GM23248 (cell line): ENCODE data around the gene POU2AF1. TPM values are rescaled to one million over a fixed set of nuclear protein-coding genes. Genes with fewer than 3 reads are reported as not detected.

Experiments
- DNase-seq: peaks from one replicate; pipeline ENCODE4 v3.0.0-alpha.2; 2015
- H2AFZ ChIP-seq: fragments of 200-600 bp; sonication (generic); 2 replicates; pipeline ENCODE4 v1.6.1; 2016; ENCODE audit warnings: antibody characterized with exemption
- H3F3A ChIP-seq: fragments of 200-600 bp; sonication (generic); 2 replicates; pipeline ENCODE4 v1.6.1; 2016; ENCODE audit warnings: mild to moderate bottlenecking, antibody characterized with exemption, mixed run types; ENCODE audit not compliant: insufficient read depth
- H3K27ac ChIP-seq: fragments of 200-600 bp; sonication (generic); 2 replicates; pipeline ENCODE4 v1.5.1; 2016; ENCODE audit warnings: mild to moderate bottlenecking
- H3K27me3 ChIP-seq: fragments of 200-600 bp; sonication (generic); replicated peaks from 2 replicates; pipeline ENCODE4 v1.6.1; 2016; ENCODE audit warnings: mild to moderate bottlenecking; ENCODE audit not compliant: insufficient read depth
- H3K36me3 ChIP-seq: fragments of 200-600 bp; sonication (generic); 2 replicates; pipeline ENCODE4 v1.6.1; 2016; ENCODE audit warnings: low read depth, mild to moderate bottlenecking
- H3K4me1 ChIP-seq: fragments of 200-600 bp; sonication (generic); 2 replicates; pipeline ENCODE4 v1.6.1; 2016; ENCODE audit warnings: mild to moderate bottlenecking; ENCODE audit not compliant: insufficient read depth
- H3K4me2 ChIP-seq: fragments of 200-600 bp; sonication (generic); one replicate; pipeline ENCODE4 v1.6.1; 2016; ENCODE audit warnings: mild to moderate bottlenecking; ENCODE audit not compliant: unreplicated experiment
- H3K4me3 ChIP-seq: fragments of 200-600 bp; sonication (generic); 2 replicates; pipeline ENCODE4 v1.5.1; 2016; ENCODE audit warnings: mild to moderate bottlenecking
- H3K79me2 ChIP-seq: fragments of 200-600 bp; sonication (generic); 2 replicates; pipeline ENCODE4 v1.6.1; 2016; ENCODE audit warnings: mild to moderate bottlenecking; ENCODE audit not compliant: insufficient read depth
- H3K9ac ChIP-seq: fragments of 200-600 bp; sonication (generic); 2 replicates; pipeline ENCODE4 v1.6.1; 2016; ENCODE audit warnings: mild to moderate bottlenecking
- H3K9me2 ChIP-seq: fragments of 200-600 bp; sonication (generic); 2 replicates; pipeline ENCODE4 v1.6.1; 2016; ENCODE audit warnings: mixed run types, mild to moderate bottlenecking, moderate library complexity; ENCODE audit not compliant: insufficient read depth
- H3K9me3 ChIP-seq: fragments of 200-600 bp; sonication (generic); one replicate; pipeline ENCODE4 v1.6.1; 2017; ENCODE audit warnings: low read depth
- H4K20me1 ChIP-seq: fragments of 200-600 bp; sonication (generic); 2 replicates; pipeline ENCODE4 v1.6.0; 2016; ENCODE audit not compliant: insufficient read depth
- EZH2 ChIP-seq: fragments of 200-600 bp; sonication (generic); IDR thresholded peaks from 2 replicates; pipeline ENCODE4 v1.6.1; 2018; ENCODE audit warnings: antibody characterized with exemption, mild to moderate bottlenecking; ENCODE audit not compliant: insufficient read depth, poor library complexity, severe bottlenecking
- EZH2phosphoT487 ChIP-seq: fragments of 200-600 bp; sonication (generic); IDR thresholded peaks from 2 replicates; pipeline ENCODE4 v1.6.1; 2018; ENCODE audit warnings: antibody characterized with exemption, moderate library complexity, mild to moderate bottlenecking, low read depth; ENCODE audit not compliant: insufficient read depth
- WGBS, 2 experiments: methylation state at CpG; one replicate each; pipeline ENCODE4 v1.1.6; 2015 to 2017; ENCODE audit warnings: low lambda C conversion rate in 2 of 2, low coverage in 1 of 2; ENCODE audit errors: missing lambda C conversion rate in 2 of 2; 5-methylcytosine and 5-hydroxymethylcytosine counted together
- in situ Hi-C: fragments of 300-500 bp; cut with MboI; formaldehyde crosslinking; loops from 2 replicates; pipeline ENCODE4 v1.15.0; 2020
- polyA plus RNA-seq: library from polyadenylated mRNA; unstranded; fragments of >200 nt; fragmentation: Nextera tagmentation; extraction: Ambion mirVana; gene quantifications from 2 replicates; pipeline ENCODE4 v1.2.1, GENCODE V29; 2016
- total RNA-seq: library from RNA; depleted of rRNA; stranded (reverse); fragments of >200 nt; shearing (Covaris generic); gene quantifications from 2 replicates; pipeline ENCODE4 v1.2.3, GENCODE V29; 2014

POU2AF1 gene
- total and polyA plus RNA-seq, 2 experiments from 2014 or later = 0.11 to 0.16 TPM

GRCh38 chr11:111419181-111419580, 40.1 kb upstream of the POU2AF1 start:
- no peak for DNase-seq
- Histone ChIP-seq H3K79me2 (no peaks in the 10 kb centered on the region), H3K27me3 (peaks cover 19% of the 10 kb centered on the region; the same call in 1 of the 2 replicates), H3K4me3 (no peak overlapping the region), H3K9me3 (no peaks in the 10 kb centered on the region), H3K36me3 (no peaks in the 10 kb centered on the region), H3F3A (no peaks in the 10 kb centered on the region), H3K9me2 (no peaks in the 10 kb centered on the region), H3K4me1 (no peaks in the 10 kb centered on the region), H4K20me1 (no peaks in the 10 kb centered on the region), H3K4me2 (no peak overlapping the region), H3K27ac (no peak overlapping the region), H3K9ac (no peak overlapping the region), H2AFZ (no peak overlapping the region)
- no peak for TF ChIP-seq EZH2phosphoT487
- no peak for TF ChIP-seq EZH2
- WGBS, 2 experiments = 67 to 72% methylated on average over 4 of the region's 4 CpGs
- in situ Hi-C loops = no loop called here

DNA sequence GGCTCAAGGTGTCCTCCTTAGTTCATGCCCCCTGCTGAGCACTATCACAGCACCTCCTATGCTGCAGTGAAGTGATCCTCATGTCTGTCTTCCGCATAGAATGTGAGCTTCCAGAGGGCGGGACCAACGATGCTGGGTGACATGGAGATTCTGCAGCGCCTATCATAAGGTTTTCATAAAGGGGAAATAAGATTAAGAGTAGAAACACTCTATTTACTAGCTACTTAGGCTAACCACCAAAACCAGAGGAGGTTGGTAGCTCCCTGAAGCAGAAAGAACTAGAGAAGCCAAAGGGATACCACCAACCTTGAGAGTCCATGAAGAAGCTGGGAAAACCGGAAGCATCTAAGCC, 39.3 kb upstream of the POU2AF1 start:
- no peaks in the 10 kb centered on the region for H3F3A ChIP-seq
- in situ Hi-C loops = no loop called here
- H3K27me3 ChIP-seq = peaks cover 27% of the 10 kb centered on the region
- WGBS, 2 experiments = 40 to 41% methylated on average over 5 of the region's 5 CpGs
- H3K9me3 ChIP-seq = no peaks in the 10 kb centered on the region
- no peaks in the 10 kb centered on the region for H3K9me2 ChIP-seq
- H3K27ac ChIP-seq = no peak overlapping the region
- H3K4me3 ChIP-seq = no peak overlapping the region
- H4K20me1 ChIP-seq = no peaks in the 10 kb centered on the region
- TF ChIP-seq EZH2 = no peak
- TF ChIP-seq EZH2phosphoT487 = no peak
- H3K36me3 ChIP-seq = no peaks in the 10 kb centered on the region
- no peaks in the 10 kb centered on the region for H3K79me2 ChIP-seq
- no peak overlapping the region for H2AFZ ChIP-seq
- no peak for DNase-seq
- no peaks in the 10 kb centered on the region for H3K4me1 ChIP-seq
- no peak overlapping the region for H3K4me2 ChIP-seq
- no peak overlapping the region for H3K9ac ChIP-seq

- H3K4me3 ChIP-seq = no peak overlapping the region
- H3K79me2 ChIP-seq = no peaks in the 10 kb centered on the region
- DNase-seq = peak; percentile 48
- no peaks in the 10 kb centered on the region for H3K9me3 ChIP-seq
- no peaks in the 10 kb centered on the region for H3K9me2 ChIP-seq
- no peak overlapping the region for H3K4me2 ChIP-seq
- no peaks in the 10 kb centered on the region for H4K20me1 ChIP-seq
- H3K4me1 ChIP-seq = no peaks in the 10 kb centered on the region
- 27 to 29% methylated on average over 10 of the region's 10 CpGs for WGBS, 2 experiments
- no peak for TF ChIP-seq EZH2
- no peak for TF ChIP-seq EZH2phosphoT487
- H2AFZ ChIP-seq = no peak overlapping the region
- H3K36me3 ChIP-seq = no peaks in the 10 kb centered on the region
- H3K9ac ChIP-seq = no peak overlapping the region
- H3K27me3 ChIP-seq = peaks cover 30% of the 10 kb centered on the region
- no peaks in the 10 kb centered on the region for H3F3A ChIP-seq
- in situ Hi-C loops = no loop called here
- no peak overlapping the region for H3K27ac ChIP-seq
Observed at GRCh38 chr11:111417766-111418435, 38.8 kb upstream of the POU2AF1 start.

- Histone ChIP-seq H3K36me3 (no peaks in the 10 kb centered on the region), H3K4me2 (no peak overlapping the region), H3K27me3 (peaks cover 32% of the 10 kb centered on the region), H3K27ac (no peak overlapping the region), H3K9me3 (no peaks in the 10 kb centered on the region), H4K20me1 (no peaks in the 10 kb centered on the region), H3K79me2 (no peaks in the 10 kb centered on the region), H2AFZ (no peak overlapping the region), H3K9me2 (no peaks in the 10 kb centered on the region), H3K9ac (no peak overlapping the region), H3K4me3 (no peak overlapping the region), H3F3A (no peaks in the 10 kb centered on the region), H3K4me1 (no peaks in the 10 kb centered on the region)
- WGBS, 2 experiments = 43 to 54% methylated on average over 8 of the region's 8 CpGs
- TF ChIP-seq EZH2phosphoT487 = no peak
- TF ChIP-seq EZH2 = no peak
- no peak for DNase-seq
- in situ Hi-C loops = no loop called here
Observed at GRCh38 chr11:111417011-111417765, 38.1 kb upstream of the POU2AF1 start.
